Vagina (tissue), 2 donors: ENCODE results near the gene ADD1.
"Not testable (repeated sequence)": the region's sequence is repeated elsewhere in the genome, so short reads cannot be mapped to it uniquely, and the experiment has no call there.

Experiments used
- CTCF ChIP-seq, 3 experiments: fragments of 450-650 bp in 2 of 3; fragments of 200-600 bp in 1 of 3; sonication (generic) in 1 of 3; IDR thresholded peaks; one replicate each; pipeline ENCODE4 v1.5.1; 2017 to 2019; ENCODE audit warnings: antibody characterized with exemption in 3 of 3, mild to moderate bottlenecking in 2 of 3, moderate library complexity in 2 of 3
- POLR2A ChIP-seq, 2 donors: fragments of 450-650 bp; IDR thresholded peaks; one replicate each; pipeline ENCODE4 v1.6.1; 2017; ENCODE audit warnings: antibody characterized with exemption in 2 of 2, mild to moderate bottlenecking in 2 of 2, moderate library complexity in 2 of 2
- POLR2AphosphoS5 ChIP-seq, 2 donors: sonication (generic); formaldehyde crosslinking; IDR thresholded peaks; one replicate each; pipeline ENCODE4 v1.9.0; 2017; ENCODE audit warnings: antibody characterized with exemption in 2 of 2, mild to moderate bottlenecking in 2 of 2, low read depth in 1 of 2; ENCODE audit not compliant: insufficient read depth in 1 of 2

DNA sequence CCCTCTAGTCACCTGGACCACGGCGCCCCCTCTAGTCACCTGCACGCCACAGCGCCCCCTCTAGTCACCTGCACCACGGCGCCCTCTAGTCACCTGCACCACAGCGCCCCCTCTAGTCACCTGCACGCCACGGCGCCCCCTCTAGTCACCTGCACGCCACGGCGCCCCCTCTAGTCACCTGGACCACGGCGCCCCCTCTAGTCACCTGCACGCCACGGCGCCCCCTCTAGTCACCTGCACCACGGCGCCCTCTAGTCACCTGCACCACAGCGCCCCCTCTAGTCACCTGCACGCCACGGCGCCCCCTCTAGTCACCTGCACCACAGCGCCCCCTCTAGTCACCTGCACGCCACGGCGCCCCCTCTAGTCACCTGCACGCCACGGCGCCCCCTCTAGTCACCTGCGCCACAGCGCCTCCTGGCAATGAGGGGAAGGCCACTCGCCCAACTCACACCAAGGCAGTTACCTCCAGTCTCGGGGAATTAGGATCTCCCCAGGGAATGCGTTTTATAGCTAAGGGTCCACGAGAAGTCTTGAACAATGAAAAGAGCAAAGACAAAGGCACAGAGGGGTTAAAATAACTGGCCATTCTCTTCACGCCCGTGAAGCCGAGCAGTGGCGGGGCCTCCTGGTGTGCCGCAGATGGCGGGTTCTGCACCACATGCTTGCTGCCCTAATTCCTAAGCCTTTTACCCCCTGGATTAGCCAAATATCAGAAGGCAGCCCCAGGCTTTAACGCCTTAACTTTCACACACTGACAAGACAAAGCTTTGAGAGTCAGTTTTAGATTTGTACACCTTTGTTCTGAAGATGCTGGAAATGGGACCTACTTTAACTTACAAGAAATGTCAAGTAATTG, 111.8 kb downstream of the ADD1 start:
- TF ChIP-seq CTCF (IDR thresholded peaks at IDR 0.05); POLR2A (IDR thresholded peaks at IDR 0.05); POLR2AphosphoS5 (IDR thresholded peaks at IDR 0.05; ENCODE audit: insufficient read depth in 1 of 2, low read depth in 1 of 2): not testable (repeated sequence)
